Measurements from ENCODE around the gene HOXC12.
A peak's percentile ranks its signal among the peaks of the same experiment; 100 is the strongest.

The HOXC12 gene

GRCh38 chr12:53983950-53984572, 29.4 kb downstream of the HOXC12 start:
- no peak for DNase-seq (ENCODE audit: low read depth in 2 of 2)

GRCh38 chr12:53984901-53985691, 30.4 kb downstream of the HOXC12 start, which contains the start of gene HOXC10:
HOXC10 (plus strand) TSS chr12:53985146; CDS start chr12:53985260, 114 bp downstream.
- DNase-seq (ENCODE audit: low read depth in 2 of 2), result peak; percentile 27 to 60

- no peak for DNase-seq (ENCODE audit: low read depth in 2 of 2)
Measured at GRCh38 chr12:53985692-53985993, 30.9 kb downstream of the HOXC12 start.

GRCh38 chr12:53985994-53986685, 31.4 kb downstream of the HOXC12 start:
- DNase-seq (ENCODE audit: low read depth in 2 of 2), result no peak

GRCh38 chr12:53986686-53987483, 32.2 kb downstream of the HOXC12 start:
- no peak for DNase-seq (ENCODE audit: low read depth in 2 of 2)

GRCh38 chr12:53987787-53988230, 33.1 kb downstream of the HOXC12 start:
- DNase-seq (ENCODE audit: low read depth in 2 of 2), result no peak

GRCh38 chr12:53988541-53989226, 34.0 kb downstream of the HOXC12 start:
- no peak for DNase-seq (ENCODE audit: low read depth in 2 of 2)

GRCh38 chr12:53989227-53990113, 34.8 kb downstream of the HOXC12 start:
- no peak for DNase-seq (ENCODE audit: low read depth in 2 of 2)

GRCh38 chr12:53990311-53991076, 35.8 kb downstream of the HOXC12 start:
- no peak for DNase-seq (ENCODE audit: low read depth in 2 of 2)

GRCh38 chr12:53991077-53991460, 36.4 kb downstream of the HOXC12 start:
- DNase-seq (ENCODE audit: low read depth in 2 of 2), result no peak

GRCh38 chr12:53992377-53992889, 37.7 kb downstream of the HOXC12 start:
- DNase-seq (ENCODE audit: low read depth in 2 of 2), result no peak

GRCh38 chr12:53993162-53994008, 38.7 kb downstream of the HOXC12 start:
- no peak for DNase-seq (ENCODE audit: low read depth in 2 of 2)

- DNase-seq (ENCODE audit: low read depth in 2 of 2), result no peak
Measured at GRCh38 chr12:53994009-53994263, 39.2 kb downstream of the HOXC12 start.

- DNase-seq (ENCODE audit: low read depth in 2 of 2), result no peak
Measured at GRCh38 chr12:53994264-53995001, 39.7 kb downstream of the HOXC12 start.

GRCh38 chr12:53995002-53995377, 40.3 kb downstream of the HOXC12 start:
- no peak for DNase-seq (ENCODE audit: low read depth in 2 of 2)

- DNase-seq (ENCODE audit: low read depth in 2 of 2), result no peak
Measured at GRCh38 chr12:53995378-53996239, 40.9 kb downstream of the HOXC12 start.

Measured in stimulated activated CD8-positive, alpha-beta memory T cell treated with anti-CD3 and anti-CD28 coated beads, Interleukin-7, amount 100 ng/mL, for 1 hour (primary cell).